Peyer's patch (tissue), 4 donors: Measurements from ENCODE around the gene CPNE7. TPM values are rescaled to one million over a fixed set of nuclear protein-coding genes. Genes with fewer than 3 reads are reported as not detected.

Experiments
- DNase-seq, 3 donors: peaks; one replicate each; pipeline ENCODE4 v3.0.0-alpha.2; 2017 to 2019
- H3K27ac ChIP-seq, 4 donors: fragments of 200-600 bp; sonication (generic); one replicate each; pipeline ENCODE4 v1.5.1; 2016 to 2019
- H3K27me3 ChIP-seq, 2 donors: fragments of 200-600 bp; sonication (generic); one replicate each; pipeline ENCODE4 v1.5.1; 2019
- H3K36me3 ChIP-seq, 3 donors: fragments of 200-600 bp; sonication (generic); one replicate each; pipeline ENCODE4 v1.5.1; 2016 to 2019
- H3K4me1 ChIP-seq, 4 donors: fragments of 200-600 bp; sonication (generic); one replicate each; pipeline ENCODE4 v1.5.1; 2016 to 2019
- H3K4me3 ChIP-seq, 4 donors: fragments of 200-600 bp; sonication (generic); 1 replicate in 3 of 4; 2 replicates in 1 of 4; pipeline ENCODE4 v1.5.1; 2016 to 2019; ENCODE audit warnings: mild to moderate bottlenecking in 1 of 4
- H3K9me3 ChIP-seq, 4 donors: fragments of 200-600 bp; sonication (generic); one replicate each; pipeline ENCODE4 v1.5.1; 2016 to 2019; ENCODE audit warnings: mild to moderate bottlenecking in 1 of 4
- POLR2A ChIP-seq, 2 donors: fragments of 450-650 bp; IDR thresholded peaks; one replicate each; pipeline ENCODE4 v1.5.1; 2017; ENCODE audit warnings: antibody characterized with exemption in 2 of 2, mild to moderate bottlenecking in 2 of 2, moderate library complexity in 2 of 2
- total RNA-seq, 4 donors: library from RNA; depleted of rRNA; stranded (reverse); fragments of >200 nt; gene quantifications; one replicate each; pipeline ENCODE4 v1.1.0, GENCODE V29; 2016
- TF ChIP-seq, protein P1 (sequence below), 6 experiments: fragments of 450-650 bp in 4 of 6; fragments of 200-600 bp in 2 of 6; sonication (generic) in 1 of 6; IDR thresholded peaks; one replicate each; pipeline ENCODE4 v1.5.1; 2017 to 2019; ENCODE audit warnings: antibody characterized with exemption in 6 of 6, mild to moderate bottlenecking in 3 of 6, moderate library complexity in 1 of 6

The CPNE7 gene
- total RNA-seq, 4 donors from 2014 or later, result 7.4 to 48.7 (median 13.5) TPM

DNA sequence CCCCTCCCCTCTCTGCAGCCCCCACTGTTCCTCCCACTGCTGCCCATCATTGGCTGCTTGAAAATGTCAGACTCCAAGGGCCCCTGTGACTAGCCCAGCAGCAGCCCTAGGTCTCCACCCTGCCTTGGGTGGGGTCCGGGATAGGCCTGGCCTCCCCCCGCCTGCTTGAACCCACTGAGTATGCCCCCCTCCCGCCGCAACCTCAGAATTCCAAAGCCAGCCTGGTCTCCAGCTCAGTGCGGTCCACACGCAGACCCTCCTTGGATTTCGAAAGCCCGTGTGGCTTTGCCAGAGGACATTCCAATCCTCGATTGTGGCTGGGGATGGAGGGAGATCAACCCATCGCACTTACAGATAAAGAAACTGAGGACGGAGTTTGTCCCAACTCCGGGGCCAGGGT lies 44.3 kb downstream of the CPNE7 start:
- H3K9me3 ChIP-seq, result no peaks in the 10 kb centered on the region
- H3K4me3 ChIP-seq, result no peak overlapping the region
- TF ChIP-seq, protein P1, sequence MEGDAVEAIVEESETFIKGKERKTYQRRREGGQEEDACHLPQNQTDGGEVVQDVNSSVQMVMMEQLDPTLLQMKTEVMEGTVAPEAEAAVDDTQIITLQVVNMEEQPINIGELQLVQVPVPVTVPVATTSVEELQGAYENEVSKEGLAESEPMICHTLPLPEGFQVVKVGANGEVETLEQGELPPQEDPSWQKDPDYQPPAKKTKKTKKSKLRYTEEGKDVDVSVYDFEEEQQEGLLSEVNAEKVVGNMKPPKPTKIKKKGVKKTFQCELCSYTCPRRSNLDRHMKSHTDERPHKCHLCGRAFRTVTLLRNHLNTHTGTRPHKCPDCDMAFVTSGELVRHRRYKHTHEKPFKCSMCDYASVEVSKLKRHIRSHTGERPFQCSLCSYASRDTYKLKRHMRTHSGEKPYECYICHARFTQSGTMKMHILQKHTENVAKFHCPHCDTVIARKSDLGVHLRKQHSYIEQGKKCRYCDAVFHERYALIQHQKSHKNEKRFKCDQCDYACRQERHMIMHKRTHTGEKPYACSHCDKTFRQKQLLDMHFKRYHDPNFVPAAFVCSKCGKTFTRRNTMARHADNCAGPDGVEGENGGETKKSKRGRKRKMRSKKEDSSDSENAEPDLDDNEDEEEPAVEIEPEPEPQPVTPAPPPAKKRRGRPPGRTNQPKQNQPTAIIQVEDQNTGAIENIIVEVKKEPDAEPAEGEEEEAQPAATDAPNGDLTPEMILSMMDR (IDR thresholded peaks at IDR 0.05), result no peak
- TF ChIP-seq POLR2A (IDR thresholded peaks at IDR 0.05), result no peak
- no peak for DNase-seq
- H3K36me3 ChIP-seq, result no peaks in the 10 kb centered on the region
- H3K27me3 ChIP-seq, result no peaks in the 10 kb centered on the region
- no peak overlapping the region for H3K27ac ChIP-seq
- H3K4me1 ChIP-seq, result peaks cover 0 to 38% (median 0%) of the 10 kb centered on the region in 4 donors

DNA sequence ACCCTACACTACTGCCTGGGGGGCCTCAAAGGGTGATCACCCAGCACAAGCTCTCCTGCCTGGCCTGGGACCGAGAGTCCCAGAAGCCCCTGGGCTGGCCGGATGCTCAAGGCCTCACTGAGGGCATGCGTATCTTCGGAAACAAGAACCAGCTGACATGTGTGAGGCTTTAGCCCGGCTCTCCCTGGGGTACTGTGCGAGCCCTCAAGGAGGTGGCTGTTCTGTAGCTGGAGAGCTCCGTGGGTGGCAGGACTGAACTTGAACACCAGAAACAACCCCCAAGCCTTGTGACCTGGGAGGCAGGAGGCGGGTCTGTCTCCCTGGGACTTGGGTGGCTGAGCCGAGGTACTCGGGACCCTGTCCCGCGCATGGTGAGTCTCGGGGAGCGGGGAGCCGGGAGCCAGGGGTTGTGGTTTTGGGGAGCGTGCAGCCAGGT lies 44.9 kb downstream of the CPNE7 start:
- TF ChIP-seq, protein P1 (IDR thresholded peaks at IDR 0.05), result no peak
- no peak for TF ChIP-seq POLR2A (IDR thresholded peaks at IDR 0.05)
- Histone ChIP-seq H3K36me3 (no peaks in the 10 kb centered on the region), H3K4me1 (peaks cover 0 to 36% (median 0%) of the 10 kb centered on the region in 4 donors), H3K4me3 (no peak overlapping the region), H3K27ac (no peak overlapping the region), H3K9me3 (no peaks in the 10 kb centered on the region), H3K27me3 (no peaks in the 10 kb centered on the region)
- DNase-seq, result no peak

DNA sequence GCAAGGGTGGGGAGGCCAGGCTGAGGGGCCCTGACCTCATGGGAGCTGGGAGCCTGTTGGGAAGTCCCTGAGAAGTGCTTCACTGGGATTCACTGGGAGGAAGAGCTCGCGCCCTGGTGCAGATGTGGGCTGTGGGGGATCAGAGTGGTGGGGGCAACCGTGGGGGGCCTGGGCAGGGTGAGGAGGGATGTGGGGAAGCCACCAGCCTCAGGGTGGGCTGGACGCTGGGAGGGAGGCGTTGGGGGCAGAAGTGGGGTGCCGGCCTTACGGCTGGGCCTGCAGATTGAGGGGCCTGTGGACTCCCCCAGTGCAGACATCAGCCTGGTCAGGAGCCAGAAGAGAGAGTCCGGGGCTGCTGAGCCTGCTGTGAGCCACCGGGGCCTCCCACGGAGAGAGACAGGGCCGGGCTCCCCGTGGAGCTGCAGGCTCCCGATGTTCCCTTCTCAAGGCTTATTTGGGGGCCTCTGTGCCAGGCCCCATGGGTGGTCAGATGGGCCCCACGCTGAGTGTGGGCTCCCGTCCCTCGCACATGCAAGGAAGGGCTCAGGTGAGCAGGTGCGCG lies 45.7 kb downstream of the CPNE7 start:
- DNase-seq, result no peak
- Histone ChIP-seq H3K4me3 (no peak overlapping the region), H3K27ac (no peak overlapping the region), H3K9me3 (no peaks in the 10 kb centered on the region), H3K36me3 (no peaks in the 10 kb centered on the region), H3K27me3 (no peaks in the 10 kb centered on the region), H3K4me1 (peaks cover 0 to 28% (median 0%) of the 10 kb centered on the region in 4 donors)
- no peak for TF ChIP-seq POLR2A (IDR thresholded peaks at IDR 0.05)
- TF ChIP-seq, protein P1 (IDR thresholded peaks at IDR 0.05), result no peak

DNA sequence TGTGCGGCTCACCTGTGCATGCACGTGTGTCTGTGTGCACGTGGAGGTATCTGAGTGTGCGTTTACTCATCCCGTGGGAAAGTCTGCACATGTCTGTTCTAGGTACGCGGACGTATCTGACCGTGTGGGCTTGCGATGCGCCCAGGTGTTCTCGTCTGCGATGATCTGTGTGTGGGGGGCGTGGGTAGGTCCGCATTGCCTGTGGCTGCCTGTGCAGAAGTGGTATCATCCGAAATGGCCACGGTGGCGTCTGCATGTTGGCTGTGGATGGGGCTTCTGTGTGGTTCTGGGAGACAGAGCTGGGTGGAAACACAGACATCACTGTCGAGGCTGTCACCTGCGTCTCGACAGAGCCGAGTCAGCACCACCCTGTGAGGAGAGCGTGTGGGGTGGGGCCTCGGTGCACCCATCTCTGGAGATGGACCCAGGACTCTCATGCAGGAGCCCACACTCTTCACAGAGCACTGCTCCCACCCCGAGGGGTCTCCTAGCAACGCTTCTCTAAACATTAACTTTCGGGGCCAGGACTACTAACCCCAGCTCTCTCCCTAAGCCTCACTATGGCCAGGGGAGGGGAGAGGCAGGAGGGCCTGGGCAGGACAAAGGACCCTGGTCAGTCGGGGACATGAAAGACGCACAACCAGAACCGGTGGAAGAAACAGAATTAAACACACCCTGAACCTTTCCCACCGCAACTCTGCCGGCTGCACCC lies 46.3 kb downstream of the CPNE7 start:
- no peak for DNase-seq
- Histone ChIP-seq H3K4me1 (peaks cover 0 to 24% (median 0%) of the 10 kb centered on the region in 4 donors), H3K27ac (no peak overlapping the region), H3K27me3 (no peaks in the 10 kb centered on the region), H3K9me3 (no peaks in the 10 kb centered on the region), H3K4me3 (no peak overlapping the region), H3K36me3 (no peaks in the 10 kb centered on the region)
- TF ChIP-seq POLR2A (IDR thresholded peaks at IDR 0.05), result no peak
- TF ChIP-seq, protein P1 (IDR thresholded peaks at IDR 0.05), result no peak

DNA sequence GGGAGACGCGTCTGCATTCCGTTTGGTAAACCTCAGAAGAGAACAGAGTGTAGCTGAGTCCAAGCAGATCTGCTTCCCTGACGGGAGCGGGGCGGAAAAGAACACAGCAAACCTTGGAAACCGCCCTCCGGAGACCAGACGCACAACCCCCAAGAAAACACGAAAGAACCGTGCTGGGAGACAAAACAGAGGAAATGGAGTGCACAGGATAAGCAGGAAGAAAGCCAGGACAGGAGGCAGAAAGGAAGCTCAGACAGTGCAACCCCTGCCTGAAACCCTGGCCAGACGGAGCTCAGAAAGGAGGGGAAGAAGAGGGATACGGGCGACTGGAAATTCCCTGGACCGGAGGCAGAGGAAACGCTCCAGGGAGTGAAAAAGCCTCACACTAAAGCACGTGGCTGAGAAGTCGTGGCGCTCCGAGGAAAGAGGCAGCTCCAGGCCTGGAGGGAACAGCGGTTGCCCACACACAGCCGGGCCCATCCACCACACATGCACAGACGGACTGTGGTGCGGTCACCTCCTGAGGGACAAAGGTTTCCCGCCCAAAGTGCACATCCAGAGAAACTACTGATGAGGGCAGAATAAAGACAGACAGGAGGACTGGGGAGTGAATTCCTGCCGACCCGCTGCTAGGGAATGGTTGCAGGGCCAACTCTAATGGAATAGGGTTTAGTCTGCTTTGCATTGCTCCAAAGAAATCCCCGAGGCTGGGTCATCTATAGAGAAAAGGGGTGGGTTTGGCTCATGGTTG lies 48.1 kb downstream of the CPNE7 start:
- H3K9me3 ChIP-seq, result no peaks in the 10 kb centered on the region
- no peaks in the 10 kb centered on the region for H3K27me3 ChIP-seq
- no peak for DNase-seq
- no peak overlapping the region for H3K4me3 ChIP-seq
- H3K27ac ChIP-seq, result no peak overlapping the region
- peaks cover 0 to 19% (median 0%) of the 10 kb centered on the region in 4 donors for H3K4me1 ChIP-seq
- TF ChIP-seq, protein P1 (IDR thresholded peaks at IDR 0.05), result no peak
- TF ChIP-seq POLR2A (IDR thresholded peaks at IDR 0.05), result no peak
- H3K36me3 ChIP-seq, result no peaks in the 10 kb centered on the region
